Naive thymus-derived CD4-positive, alpha-beta T cell (primary cell): Measurements from ENCODE around the gene ALAD. TPM values are rescaled to one million over a fixed set of nuclear protein-coding genes. Genes with fewer than 3 reads are reported as not detected.

Experiments
- ATAC-seq: fragments of 150-1000 bp; cut with Tn5 transposase; 2 replicates; pipeline ENCODE4 v1.10.0; 2021; ENCODE audit warnings: mild to moderate bottlenecking, moderate library complexity
- CTCF ChIA-PET: fragments of 350-600 bp; sonication (Branson Sonifier 250); formaldehyde crosslinking; loops from one replicate; lab custom pipeline; 2021; ENCODE audit warnings: antibody characterized with exemption; lab: Charles Lee
- POLR2A ChIA-PET: fragments of 350-600 bp; sonication (Branson Sonifier 250); formaldehyde crosslinking; loops from one replicate; lab custom pipeline; 2021; ENCODE audit warnings: antibody characterized with exemption, inconsistent platforms; lab: Charles Lee
- DNase-seq, 9 donors: peaks; one replicate each; pipeline versions ENCODE4 v3.0.0 to v3.0.0-alpha.2; 2020 to 2022; ENCODE audit warnings: mixed read lengths in 1 of 9
- H3K27ac ChIP-seq: one replicate; pipeline ENCODE4 v1.7.0; 2013; ENCODE audit warnings: mild to moderate bottlenecking, low read depth, low read length, moderate library complexity
- H3K27me3 ChIP-seq, 2 donors: one replicate each; pipeline ENCODE4 v1.7.0; 2013; ENCODE audit warnings: low read length in 2 of 2, mild to moderate bottlenecking in 2 of 2, moderate library complexity in 2 of 2; ENCODE audit not compliant: control insufficient read depth in 2 of 2, insufficient read depth in 2 of 2
- H3K36me3 ChIP-seq, 3 experiments: 1 replicate in 2 of 3; 2 replicates in 1 of 3; pipeline ENCODE4 v1.7.0; 2013; ENCODE audit warnings: low read length in 3 of 3, mild to moderate bottlenecking in 3 of 3, moderate library complexity in 1 of 3; ENCODE audit not compliant: insufficient read depth in 3 of 3, control insufficient read depth in 2 of 3
- H3K4me1 ChIP-seq, 2 donors: one replicate each; pipeline ENCODE4 v1.7.0; 2013; ENCODE audit warnings: low read length in 2 of 2, mild to moderate bottlenecking in 2 of 2, moderate library complexity in 1 of 2; ENCODE audit not compliant: control insufficient read depth in 2 of 2, insufficient read depth in 2 of 2
- H3K4me3 ChIP-seq: 2 replicates; pipeline ENCODE4 v1.7.0; 2013; ENCODE audit warnings: mild to moderate bottlenecking, low read length
- H3K9me3 ChIP-seq, 3 experiments: 1 replicate in 2 of 3; 2 replicates in 1 of 3; pipeline ENCODE4 v1.7.0; 2013; ENCODE audit warnings: low read length in 3 of 3; ENCODE audit not compliant: control insufficient read depth in 2 of 3
- H3K27ac Mint-ChIP-seq, 9 donors: one replicate each; pipeline ENCODE4 v1.8.0; 2020 to 2022; ENCODE audit warnings: mixed read lengths in 9 of 9, mild to moderate bottlenecking in 8 of 9, moderate library complexity in 5 of 9, inconsistent platforms in 2 of 9
- H3K27me3 Mint-ChIP-seq, 5 donors: one replicate each; pipeline ENCODE4 v1.8.0; 2021 to 2022; ENCODE audit warnings: mixed read lengths in 5 of 5, mild to moderate bottlenecking in 1 of 5
- H3K36me3 Mint-ChIP-seq, 5 donors: one replicate each; pipeline ENCODE4 v1.8.0; 2020 to 2022; ENCODE audit warnings: mixed read lengths in 5 of 5, mild to moderate bottlenecking in 3 of 5, inconsistent platforms in 1 of 5
- H3K4me1 Mint-ChIP-seq, 7 donors: one replicate each; pipeline ENCODE4 v1.8.0; 2020 to 2022; ENCODE audit warnings: mixed read lengths in 7 of 7, mild to moderate bottlenecking in 3 of 7, inconsistent platforms in 1 of 7
- H3K4me3 Mint-ChIP-seq, 10 donors: one replicate each; pipeline ENCODE4 v1.8.0; 2020 to 2022; ENCODE audit warnings: mild to moderate bottlenecking in 10 of 10, mixed read lengths in 10 of 10, moderate library complexity in 6 of 10, inconsistent platforms in 2 of 10
- H3K9me3 Mint-ChIP-seq, 11 donors: one replicate each; pipeline ENCODE4 v1.8.0; 2020 to 2022; ENCODE audit warnings: mixed read lengths in 11 of 11, mild to moderate bottlenecking in 4 of 11, inconsistent platforms in 1 of 11, moderate library complexity in 1 of 11
- intact Hi-C, 2 donors: fragments of 100-400 bp; cut with micrococcal nuclease; formaldehyde crosslinking; loops; one replicate each; pipeline ENCODE4 v1.15.1; 2023
- polyA plus RNA-seq, 2 donors: library from polyadenylated mRNA; unstranded; fragments of 300-500 nt; fragmentation: Illumina TruSeq; gene quantifications; one replicate each; pipeline ENCODE4 v1.2.3, GENCODE V29; 2021
- total RNA-seq, 6 experiments: library from RNA in 5 of 6; stranded (reverse) in 5 of 6; gene quantifications; 1 replicate in 5 of 6; 2 replicates in 1 of 6; pipeline ENCODE4 v1.2.3 and lab custom pipeline; 2021 to 2026

ALAD gene
- total and polyA plus RNA-seq, 7 experiments from 2014 or later: 24.2 to 45.5 (median 31.4) TPM

- POLR2A ChIA-PET: interaction anchor here (1.0 to 1.6 kb wide), 2 partner anchors 15 to 19 kb away, joined by 3 to 5 read pairs; partner anchors contain the start of genes C9orf43, HDHD3 and POLE3
- H3K4me1 Mint-ChIP-seq: peaks cover 15 to 29% (median 18%) of the 10 kb centered on the region in 7 donors
- no peak overlapping the region for H3K27ac Mint-ChIP-seq
- DNase-seq (no peak), ATAC-seq (no peak)
- peaks cover 0 to 18% (median 5%) of the 10 kb centered on the region in 5 donors for H3K36me3 Mint-ChIP-seq
- H3K9me3 Mint-ChIP-seq: no peaks in the 10 kb centered on the region
- H3K27me3 ChIP-seq: no peaks in the 10 kb centered on the region
- intact Hi-C loops: no loop called here
- no peak overlapping the region for H3K4me3 Mint-ChIP-seq
- no peaks in the 10 kb centered on the region for H3K27me3 Mint-ChIP-seq
- CTCF ChIA-PET: no interaction called here
- H3K27ac ChIP-seq: no peak overlapping the region
- H3K4me1 ChIP-seq: peaks cover 4% of the 10 kb centered on the region in 2 donors
- H3K9me3 ChIP-seq: no peaks in the 10 kb centered on the region
- no peak overlapping the region for H3K4me3 ChIP-seq
- H3K36me3 ChIP-seq: peaks cover 0 to 33% (median 7%) of the 10 kb centered on the region in 3 experiments
Observed at GRCh38 chr9:113395000-113395861, 5.9 kb downstream of the ALAD start.

- ChIA-PET CTCF (no interaction called here), POLR2A (no interaction called here)
- H3K27me3 ChIP-seq: no peaks in the 10 kb centered on the region
- no peaks in the 10 kb centered on the region for H3K9me3 ChIP-seq
- H3K4me1 ChIP-seq: no peaks in the 10 kb centered on the region
- no peak overlapping the region for H3K4me3 ChIP-seq
- intact Hi-C loops: no loop called here
- Mint-ChIP-seq H3K36me3 (peaks cover 0 to 29% (median 11%) of the 10 kb centered on the region in 5 donors), H3K27me3 (no peaks in the 10 kb centered on the region), H3K4me3 (no peak overlapping the region), H3K27ac (no peak overlapping the region), H3K9me3 (no peaks in the 10 kb centered on the region), H3K4me1 (peaks cover 0 to 17% (median 6%) of the 10 kb centered on the region in 7 donors)
- ATAC-seq (no peak), DNase-seq (no peak)
- H3K36me3 ChIP-seq: peaks cover 0 to 52% (median 11%) of the 10 kb centered on the region in 3 experiments
- no peak overlapping the region for H3K27ac ChIP-seq
Observed at GRCh38 chr9:113393281-113393680, 7.8 kb downstream of the ALAD start.

DNA sequence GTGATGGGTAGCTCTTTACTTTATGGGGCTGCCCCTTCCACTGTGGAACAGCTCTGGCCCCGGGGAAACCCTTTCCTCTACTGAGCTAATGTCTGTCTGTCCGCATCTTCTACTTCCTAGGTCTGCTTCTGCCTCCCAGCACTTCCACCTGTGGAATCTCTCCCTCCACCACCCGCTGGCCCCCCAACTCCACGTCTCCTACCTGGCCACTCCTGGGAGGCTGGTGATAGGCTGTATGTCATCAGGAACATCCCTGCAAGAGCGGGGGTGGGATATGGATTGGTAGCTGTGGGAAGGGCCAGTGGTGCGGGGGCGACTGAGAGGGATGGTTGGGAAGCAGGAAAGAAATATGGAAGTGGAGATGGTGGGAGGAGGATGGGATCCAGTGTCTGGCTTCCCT is 9.2 kb downstream of the ALAD start:
- H3K9me3 ChIP-seq: no peaks in the 10 kb centered on the region
- ATAC-seq: no peak
- Mint-ChIP-seq H3K4me3 (no peak overlapping the region), H3K9me3 (no peaks in the 10 kb centered on the region), H3K4me1 (peaks cover 0 to 12% (median 6%) of the 10 kb centered on the region in 7 donors), H3K27ac (no peak overlapping the region), H3K27me3 (no peaks in the 10 kb centered on the region), H3K36me3 (peaks cover 5 to 43% (median 19%) of the 10 kb centered on the region in 5 donors)
- intact Hi-C loops: no loop called here
- H3K4me1 ChIP-seq: no peaks in the 10 kb centered on the region
- H3K27me3 ChIP-seq: no peaks in the 10 kb centered on the region
- ChIA-PET CTCF (no interaction called here), POLR2A (no interaction called here)
- H3K27ac ChIP-seq: no peak overlapping the region
- no peak overlapping the region for H3K4me3 ChIP-seq
- H3K36me3 ChIP-seq: peaks cover 0 to 65% (median 19%) of the 10 kb centered on the region in 3 experiments
- DNase-seq: no peak

DNA sequence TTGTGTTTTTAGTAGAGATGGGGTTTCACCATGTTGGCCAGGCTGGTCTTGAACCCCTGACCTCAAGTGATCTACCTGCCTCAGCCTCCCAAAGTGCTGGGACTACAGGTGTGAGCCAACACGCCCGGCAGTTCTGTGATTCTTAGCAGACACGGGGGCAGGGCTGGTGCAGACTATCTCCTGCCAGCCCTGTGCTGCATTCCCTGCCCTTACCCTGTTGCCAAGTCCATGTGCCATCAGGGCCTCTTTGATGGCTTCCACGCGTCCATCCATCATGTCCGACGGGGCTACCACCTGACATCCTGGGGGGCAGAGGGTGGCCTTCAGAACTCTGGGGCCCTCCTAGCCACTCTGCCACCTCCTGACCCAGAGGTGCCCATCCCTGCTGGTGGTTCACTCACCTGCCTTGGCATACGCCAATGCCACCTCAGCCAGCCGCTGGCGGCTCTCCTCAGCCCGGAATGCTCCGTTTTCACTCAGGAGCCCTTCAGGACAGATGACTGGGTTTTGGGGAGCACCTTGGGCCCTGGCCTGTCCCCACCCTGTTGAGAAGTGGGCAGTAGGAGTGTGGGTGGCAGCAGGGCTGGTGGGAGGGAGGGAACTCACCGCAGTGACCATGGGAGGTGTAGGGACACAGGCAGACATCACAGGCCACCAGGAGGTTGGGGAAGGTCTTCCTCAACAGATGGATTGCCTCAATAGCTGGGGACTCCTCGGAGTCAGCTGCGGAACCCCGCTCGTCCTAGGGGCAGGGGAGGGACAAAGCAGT is 10.7 kb downstream of the ALAD start:
- Mint-ChIP-seq H3K27ac (no peak overlapping the region), H3K4me1 (peaks cover 0 to 5% (median 3%) of the 10 kb centered on the region in 7 donors), H3K27me3 (no peaks in the 10 kb centered on the region), H3K36me3 (peaks cover 5 to 53% (median 25%) of the 10 kb centered on the region in 5 donors), H3K4me3 (no peak overlapping the region), H3K9me3 (no peaks in the 10 kb centered on the region)
- no peak for ATAC-seq
- ChIA-PET POLR2A (no interaction called here), CTCF (interaction anchor here (1.0 kb wide), 1 partner anchor 116 kb away, joined by 3 read pairs; no protein-coding TSS in a partner anchor)
- Histone ChIP-seq H3K4me3 (no peak overlapping the region), H3K4me1 (no peaks in the 10 kb centered on the region), H3K36me3 (peaks cover 0 to 68% (median 25%) of the 10 kb centered on the region in 3 experiments), H3K27ac (no peak overlapping the region), H3K27me3 (no peaks in the 10 kb centered on the region), H3K9me3 (no peaks in the 10 kb centered on the region)
- intact Hi-C loops: no loop called here
- no peak for DNase-seq

DNA sequence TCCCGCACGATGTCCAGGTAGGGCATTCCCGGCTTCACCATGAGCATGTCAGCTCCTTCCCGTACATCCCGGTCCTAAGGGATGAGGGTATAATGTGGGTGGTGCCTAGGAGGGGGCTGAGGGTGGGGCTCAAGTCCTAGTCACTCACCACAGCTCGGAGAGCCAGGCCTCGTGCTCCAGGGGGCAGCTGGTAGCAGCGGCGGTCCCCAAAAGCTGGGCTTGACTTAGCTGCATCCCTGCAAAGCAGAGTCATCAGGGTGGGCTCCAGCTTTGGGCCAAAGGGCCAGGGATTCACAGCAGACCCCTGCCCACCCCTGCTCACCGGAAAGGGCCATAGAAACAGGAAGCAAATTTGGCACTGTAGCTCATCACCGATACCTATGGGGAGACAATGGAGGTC is 11.6 kb downstream of the ALAD start:
- CTCF ChIA-PET: interaction anchor here (1.0 kb wide), 1 partner anchor 115 kb away, joined by 3 read pairs; no protein-coding TSS in a partner anchor

DNA sequence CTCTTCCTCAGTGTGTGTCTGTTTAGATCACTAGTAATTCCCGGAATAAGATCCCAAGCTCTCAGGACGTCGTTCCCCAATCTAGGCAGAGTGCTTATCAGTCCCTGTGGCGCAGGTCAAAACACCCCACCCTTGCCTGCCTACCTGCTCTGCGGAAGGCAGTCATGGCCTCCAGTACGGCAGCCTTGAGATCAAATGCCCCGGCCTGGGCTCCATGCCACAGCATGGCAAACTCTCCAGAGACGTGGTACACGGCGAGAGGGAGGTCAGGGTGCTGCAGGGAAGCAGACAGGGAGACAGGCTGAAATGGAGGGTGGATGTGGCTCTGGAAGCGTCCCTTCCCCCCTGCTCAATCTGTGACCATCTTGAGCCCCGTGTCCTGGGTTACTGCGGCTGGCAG is 12.3 kb downstream of the ALAD start:
- no peak for DNase-seq
- Mint-ChIP-seq H3K36me3 (peaks cover 5 to 55% (median 22%) of the 10 kb centered on the region in 5 donors), H3K27ac (no peak overlapping the region), H3K9me3 (no peaks in the 10 kb centered on the region), H3K27me3 (no peaks in the 10 kb centered on the region), H3K4me1 (peaks cover 0 to 4% (median 0%) of the 10 kb centered on the region in 7 donors), H3K4me3 (no peak overlapping the region)
- no peak overlapping the region for H3K27ac ChIP-seq
- H3K9me3 ChIP-seq: no peaks in the 10 kb centered on the region
- no peak for ATAC-seq
- intact Hi-C loops: no loop called here
- ChIA-PET POLR2A (no interaction called here), CTCF (no interaction called here)
- no peak overlapping the region for H3K4me3 ChIP-seq
- peaks cover 0 to 66% (median 25%) of the 10 kb centered on the region in 3 experiments for H3K36me3 ChIP-seq
- H3K27me3 ChIP-seq: no peaks in the 10 kb centered on the region
- H3K4me1 ChIP-seq: no peaks in the 10 kb centered on the region

More for the DNA sequence above, 11.6 kb downstream of the ALAD start:
- Histone ChIP-seq H3K27me3 (no peaks in the 10 kb centered on the region), H3K27ac (no peak overlapping the region), H3K4me3 (no peak overlapping the region), H3K9me3 (no peaks in the 10 kb centered on the region), H3K36me3 (peaks cover 0 to 66% (median 25%) of the 10 kb centered on the region in 3 experiments), H3K4me1 (no peaks in the 10 kb centered on the region)
- H3K27me3 Mint-ChIP-seq: no peaks in the 10 kb centered on the region
- intact Hi-C loops: no loop called here
- H3K4me3 Mint-ChIP-seq: no peak overlapping the region
- POLR2A ChIA-PET: no interaction called here
- H3K27ac Mint-ChIP-seq: no peak overlapping the region
- peaks cover 0 to 4% (median 0%) of the 10 kb centered on the region in 7 donors for H3K4me1 Mint-ChIP-seq
- H3K36me3 Mint-ChIP-seq: peaks cover 5 to 55% (median 22%) of the 10 kb centered on the region in 5 donors
- ATAC-seq (no peak), DNase-seq (no peak)
- H3K9me3 Mint-ChIP-seq: no peaks in the 10 kb centered on the region
